ENCODE data around the gene APOBEC3A.

- TF ChIP-seq EZH2 (IDR thresholded peaks at IDR 0.05; ENCODE audit: borderline replicate concordance, low read depth, low read length, severe bottlenecking) (no peak), CTCF (IDR thresholded peaks at IDR 0.05; ENCODE audit: borderline replicate concordance, extremely low read depth, low read length, poor library complexity, severe bottlenecking) (no peak)
Measured at GRCh38 chr22:38984224-38984623, 26.8 kb downstream of the APOBEC3A start.

All from DND-41 (cell line).